HL-60 (cell line): ENCODE results near the gene KIAA1671.

Source experiments
- DNase-seq, 2 experiments: peaks; one replicate each; pipeline ENCODE4 v3.0.0-alpha.2; 2010 to 2020; ENCODE audit warnings: low read depth in 1 of 2, low spot score in 1 of 2
- H3K27ac ChIP-seq: fragments of 250-450 bp; sonication (Bioruptor Pico); replicated peaks from 2 replicates; pipeline ENCODE4 v1.5.1; 2020; ENCODE audit warnings: mild to moderate bottlenecking, moderate library complexity
- H3K27me3 ChIP-seq: fragments of 250-450 bp; sonication (Bioruptor Pico); 2 replicates; pipeline ENCODE4 v1.5.1; 2021; ENCODE audit warnings: mild to moderate bottlenecking, moderate library complexity; ENCODE audit not compliant: insufficient read depth, poor library complexity, severe bottlenecking
- H3K4me3 ChIP-seq: replicated peaks from 2 replicates; pipeline ENCODE4 v1.5.1; 2011; ENCODE audit warnings: mild to moderate bottlenecking, control low read depth, low read length; ENCODE audit not compliant: insufficient read depth
- CTCF ChIP-seq: IDR thresholded peaks from one replicate; pipeline ENCODE4 v1.5.1; 2011; ENCODE audit warnings: low read length, control low read depth, inconsistent platforms; ENCODE audit not compliant: insufficient read depth
- GABPA ChIP-seq: IDR thresholded peaks from 2 replicates; pipeline ENCODE4 v1.6.1; 2012; ENCODE audit warnings: low read depth
- POLR2AphosphoS5 ChIP-seq: IDR thresholded peaks from 2 replicates; pipeline ENCODE4 v1.6.1; 2012; ENCODE audit warnings: low read depth
- SPI1 ChIP-seq: IDR thresholded peaks from 2 replicates; pipeline ENCODE4 v1.6.1; 2012; ENCODE audit warnings: low read depth, mild to moderate bottlenecking, borderline replicate concordance
- TF ChIP-seq, protein P1 (sequence below): IDR thresholded peaks from 2 replicates; pipeline ENCODE4 v1.6.1; 2012; ENCODE audit warnings: low read depth; ENCODE audit not compliant: insufficient replicate concordance

Gene KIAA1671

DNA sequence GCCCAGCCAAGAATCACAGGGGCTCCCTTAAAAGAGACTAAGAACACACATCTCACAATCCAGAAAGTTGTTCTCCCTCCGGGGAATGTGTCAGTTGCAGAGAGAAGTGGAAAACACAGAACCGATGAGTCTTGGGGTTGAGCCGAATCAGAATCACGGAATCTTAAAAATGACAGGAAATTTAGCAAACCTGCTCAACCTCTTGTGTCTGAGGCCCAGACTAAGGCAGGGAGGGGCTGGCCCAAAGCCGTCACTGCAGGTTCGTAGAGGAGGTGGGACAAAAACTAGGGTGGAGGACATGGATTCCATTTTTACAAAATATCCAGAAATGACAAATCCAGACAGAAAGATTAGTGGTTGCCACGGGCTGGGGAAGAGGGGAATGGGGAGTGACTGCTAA is 63.8 kb downstream of the KIAA1671 start:
- TF ChIP-seq POLR2AphosphoS5 (no peak), SPI1 (no peak), CTCF (no peak), GABPA (no peak)
- TF ChIP-seq, protein P1, sequence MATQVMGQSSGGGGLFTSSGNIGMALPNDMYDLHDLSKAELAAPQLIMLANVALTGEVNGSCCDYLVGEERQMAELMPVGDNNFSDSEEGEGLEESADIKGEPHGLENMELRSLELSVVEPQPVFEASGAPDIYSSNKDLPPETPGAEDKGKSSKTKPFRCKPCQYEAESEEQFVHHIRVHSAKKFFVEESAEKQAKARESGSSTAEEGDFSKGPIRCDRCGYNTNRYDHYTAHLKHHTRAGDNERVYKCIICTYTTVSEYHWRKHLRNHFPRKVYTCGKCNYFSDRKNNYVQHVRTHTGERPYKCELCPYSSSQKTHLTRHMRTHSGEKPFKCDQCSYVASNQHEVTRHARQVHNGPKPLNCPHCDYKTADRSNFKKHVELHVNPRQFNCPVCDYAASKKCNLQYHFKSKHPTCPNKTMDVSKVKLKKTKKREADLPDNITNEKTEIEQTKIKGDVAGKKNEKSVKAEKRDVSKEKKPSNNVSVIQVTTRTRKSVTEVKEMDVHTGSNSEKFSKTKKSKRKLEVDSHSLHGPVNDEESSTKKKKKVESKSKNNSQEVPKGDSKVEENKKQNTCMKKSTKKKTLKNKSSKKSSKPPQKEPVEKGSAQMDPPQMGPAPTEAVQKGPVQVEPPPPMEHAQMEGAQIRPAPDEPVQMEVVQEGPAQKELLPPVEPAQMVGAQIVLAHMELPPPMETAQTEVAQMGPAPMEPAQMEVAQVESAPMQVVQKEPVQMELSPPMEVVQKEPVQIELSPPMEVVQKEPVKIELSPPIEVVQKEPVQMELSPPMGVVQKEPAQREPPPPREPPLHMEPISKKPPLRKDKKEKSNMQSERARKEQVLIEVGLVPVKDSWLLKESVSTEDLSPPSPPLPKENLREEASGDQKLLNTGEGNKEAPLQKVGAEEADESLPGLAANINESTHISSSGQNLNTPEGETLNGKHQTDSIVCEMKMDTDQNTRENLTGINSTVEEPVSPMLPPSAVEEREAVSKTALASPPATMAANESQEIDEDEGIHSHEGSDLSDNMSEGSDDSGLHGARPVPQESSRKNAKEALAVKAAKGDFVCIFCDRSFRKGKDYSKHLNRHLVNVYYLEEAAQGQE: no peak
- Histone ChIP-seq H3K27ac (no peak overlapping the region), H3K4me3 (no peak overlapping the region), H3K27me3 (no peaks in the 10 kb centered on the region)
- DNase-seq: no peak

DNA sequence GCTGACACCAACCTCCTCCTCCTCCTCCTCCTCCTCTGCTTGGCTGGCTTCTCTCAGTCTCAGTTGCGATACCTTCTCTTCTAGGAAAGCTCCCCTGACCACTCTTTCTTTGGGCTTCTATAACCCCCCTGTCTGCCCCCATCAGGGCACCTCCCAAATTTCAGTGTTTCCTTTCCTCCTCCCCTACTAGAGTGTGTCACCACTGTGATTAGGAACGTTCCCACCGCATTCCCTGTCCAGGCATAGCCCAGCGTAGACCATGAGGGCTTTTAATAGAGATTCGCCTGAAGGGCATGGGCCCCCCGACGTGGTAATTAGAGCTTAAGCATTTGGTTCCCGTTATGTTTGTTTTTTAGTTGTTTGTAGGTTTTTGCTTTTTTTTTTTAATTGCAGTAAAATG is 65.5 kb downstream of the KIAA1671 start:
- TF ChIP-seq GABPA: no peak
- TF ChIP-seq POLR2AphosphoS5: no peak
- TF ChIP-seq CTCF: no peak
- TF ChIP-seq, protein P1: no peak
- no peak overlapping the region for H3K4me3 ChIP-seq
- H3K27me3 ChIP-seq: no peaks in the 10 kb centered on the region
- no peak overlapping the region for H3K27ac ChIP-seq
- DNase-seq: no peak

GRCh38 chr22:25019427-25020184 is 67.1 kb downstream of the KIAA1671 start:
- TF ChIP-seq POLR2AphosphoS5 (no peak), CTCF (no peak), SPI1 (no peak), GABPA (no peak)
- TF ChIP-seq, protein P1: no peak
- Histone ChIP-seq H3K4me3 (no peak overlapping the region), H3K27me3 (no peaks in the 10 kb centered on the region), H3K27ac (no peak overlapping the region)
- no peak for DNase-seq
